Mammary epithelial cell (primary cell): ENCODE results near the gene CENPB.

Experiments
- EZH2 ChIP-seq: IDR thresholded peaks from 2 replicates; pipeline ENCODE4 v1.6.1; 2012; ENCODE audit warnings: low read length, inconsistent platforms, borderline replicate concordance
- TF ChIP-seq, protein P1 (sequence below), 2 donors: IDR thresholded peaks in 1 of 2; conservative IDR thresholded peaks in 1 of 2; 2 replicates each; pipeline ENCODE4 v1.5.1; 2011 to 2012; ENCODE audit warnings: inconsistent platforms in 2 of 2, low read length in 2 of 2, mild to moderate bottlenecking in 2 of 2, control low read depth in 1 of 2, low read depth in 1 of 2; ENCODE audit not compliant: insufficient read depth in 1 of 2; ENCODE audit errors: extremely low read depth in 1 of 2

GRCh38 chr20:3759884-3760283, 26.7 kb downstream of the CENPB start:
- TF ChIP-seq, protein P1, sequence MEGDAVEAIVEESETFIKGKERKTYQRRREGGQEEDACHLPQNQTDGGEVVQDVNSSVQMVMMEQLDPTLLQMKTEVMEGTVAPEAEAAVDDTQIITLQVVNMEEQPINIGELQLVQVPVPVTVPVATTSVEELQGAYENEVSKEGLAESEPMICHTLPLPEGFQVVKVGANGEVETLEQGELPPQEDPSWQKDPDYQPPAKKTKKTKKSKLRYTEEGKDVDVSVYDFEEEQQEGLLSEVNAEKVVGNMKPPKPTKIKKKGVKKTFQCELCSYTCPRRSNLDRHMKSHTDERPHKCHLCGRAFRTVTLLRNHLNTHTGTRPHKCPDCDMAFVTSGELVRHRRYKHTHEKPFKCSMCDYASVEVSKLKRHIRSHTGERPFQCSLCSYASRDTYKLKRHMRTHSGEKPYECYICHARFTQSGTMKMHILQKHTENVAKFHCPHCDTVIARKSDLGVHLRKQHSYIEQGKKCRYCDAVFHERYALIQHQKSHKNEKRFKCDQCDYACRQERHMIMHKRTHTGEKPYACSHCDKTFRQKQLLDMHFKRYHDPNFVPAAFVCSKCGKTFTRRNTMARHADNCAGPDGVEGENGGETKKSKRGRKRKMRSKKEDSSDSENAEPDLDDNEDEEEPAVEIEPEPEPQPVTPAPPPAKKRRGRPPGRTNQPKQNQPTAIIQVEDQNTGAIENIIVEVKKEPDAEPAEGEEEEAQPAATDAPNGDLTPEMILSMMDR (conservative IDR thresholded peaks at IDR 0.05 in 1 of 2, IDR thresholded peaks at IDR 0.05 in 1 of 2; ENCODE audit: extremely low read depth in 1 of 2, insufficient read depth in 1 of 2, low read depth in 1 of 2, low read length in 2 of 2): no peak
- TF ChIP-seq EZH2: no peak
